ENCODE results near the gene UBE2F. TPM values are rescaled to one million over a fixed set of nuclear protein-coding genes. Genes with fewer than 3 reads are reported as not detected.

Gene UBE2F
- total RNA-seq, 2 donors from 2014 or later, result 49.5 to 49.9 TPM

DNA sequence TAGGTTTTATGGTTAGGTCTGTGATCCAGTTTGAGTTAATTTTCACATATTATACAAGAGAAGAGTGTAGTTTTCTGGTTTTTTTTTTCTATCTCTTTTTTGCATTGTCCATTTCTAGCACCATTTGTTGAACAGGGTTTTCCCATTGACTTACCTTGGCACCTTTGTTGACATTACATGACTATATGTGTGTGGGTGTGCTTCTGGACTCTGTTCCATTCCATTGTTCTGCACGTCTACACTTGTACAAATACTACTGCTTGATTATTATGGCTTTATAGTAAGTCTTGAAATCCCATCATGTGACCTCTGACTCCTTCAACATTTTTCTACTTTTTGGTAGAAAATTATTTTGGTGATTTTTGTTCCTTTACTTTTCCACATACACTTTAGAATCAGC lies 38.7 kb downstream of the UBE2F start:
- intact Hi-C loops (cut with DNase I), result no loop called here
- DNase-seq (ENCODE audit: low spot score), result no peak

DNA sequence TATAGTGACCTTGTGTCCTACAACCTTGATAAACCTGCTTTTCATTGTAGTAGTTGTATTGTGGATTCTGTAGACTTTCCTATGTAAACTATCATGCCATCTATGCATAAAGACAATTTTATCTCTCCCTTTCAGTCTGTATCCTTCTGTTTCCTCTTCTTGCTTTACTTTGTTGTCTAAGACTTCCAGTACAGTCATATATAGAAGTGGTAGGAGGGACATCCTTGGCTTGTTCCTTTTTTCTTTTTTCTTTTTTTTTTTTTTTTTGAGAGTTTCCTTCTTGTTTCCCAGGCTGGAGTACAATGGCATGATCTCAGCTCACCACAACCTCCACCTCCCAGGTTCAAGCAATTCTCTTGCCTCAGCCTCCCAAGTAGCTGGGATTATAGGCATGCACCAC lies 39.7 kb downstream of the UBE2F start:
- intact Hi-C loops (cut with DNase I), result no loop called here
- DNase-seq (ENCODE audit: low spot score), result no peak

DNA sequence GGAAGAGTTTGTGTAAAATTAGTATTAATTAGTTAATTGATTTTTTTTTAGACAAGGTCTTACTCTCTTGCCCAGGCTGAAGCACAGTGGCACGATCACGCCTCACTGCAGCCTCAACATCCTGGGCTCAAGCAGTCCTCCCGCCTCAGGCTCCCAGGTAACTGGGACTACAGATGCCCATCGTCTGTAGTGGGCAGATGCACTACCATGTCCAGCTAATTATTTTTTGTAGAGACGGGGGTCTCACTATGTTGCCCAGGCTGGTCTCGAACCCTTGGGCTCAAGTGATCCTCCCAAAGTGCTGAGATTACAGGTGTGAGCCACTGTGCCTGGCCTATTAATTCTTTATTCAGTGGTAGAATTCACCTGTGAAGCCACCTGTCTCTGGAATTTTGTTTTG lies 41.1 kb downstream of the UBE2F start:
- intact Hi-C loops (cut with DNase I), result no loop called here
- DNase-seq (ENCODE audit: low spot score), result no peak

DNA sequence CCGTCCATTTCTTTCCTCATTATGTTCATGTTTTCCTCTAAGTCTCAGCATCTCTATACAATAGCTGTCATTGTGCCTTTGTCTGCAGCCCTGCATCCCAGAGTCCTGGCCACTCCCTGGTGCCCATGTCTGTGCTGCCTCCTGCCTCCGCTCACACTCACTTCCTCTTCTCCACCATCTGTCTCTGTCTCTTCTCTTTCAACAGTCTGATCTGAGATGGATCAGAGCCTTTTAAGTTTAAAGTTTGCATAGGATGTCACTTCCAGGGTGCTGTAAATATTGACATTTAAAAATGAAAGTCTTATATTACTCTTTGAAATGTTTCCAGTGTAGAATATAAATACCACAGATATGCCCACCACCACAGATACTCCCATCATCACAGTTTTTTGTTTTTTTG lies 42.7 kb downstream of the UBE2F start:
- DNase-seq (ENCODE audit: low spot score), result no peak
- intact Hi-C loops (cut with DNase I), result no loop called here

DNA sequence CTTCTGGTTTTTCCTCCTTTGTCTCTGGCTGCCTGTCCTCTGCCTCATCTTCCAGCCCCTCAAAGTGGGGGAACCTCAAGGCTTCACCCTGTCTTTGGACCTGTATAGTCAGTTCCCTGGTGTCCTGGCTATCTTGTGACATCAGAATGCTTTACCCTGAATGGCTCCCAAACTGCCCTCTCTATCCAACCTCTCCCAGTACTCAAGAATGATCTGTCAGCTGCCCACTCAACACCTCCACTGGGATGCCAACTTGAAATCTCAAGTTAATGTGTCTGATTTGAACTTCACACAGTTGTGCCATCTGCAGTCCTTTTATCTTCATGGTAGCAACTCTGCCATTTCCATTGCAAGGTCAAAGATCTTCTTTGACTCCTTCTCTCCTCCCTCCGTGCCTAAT lies 43.8 kb downstream of the UBE2F start:
- intact Hi-C loops (cut with DNase I), result no loop called here
- DNase-seq (ENCODE audit: low spot score), result no peak

DNA sequence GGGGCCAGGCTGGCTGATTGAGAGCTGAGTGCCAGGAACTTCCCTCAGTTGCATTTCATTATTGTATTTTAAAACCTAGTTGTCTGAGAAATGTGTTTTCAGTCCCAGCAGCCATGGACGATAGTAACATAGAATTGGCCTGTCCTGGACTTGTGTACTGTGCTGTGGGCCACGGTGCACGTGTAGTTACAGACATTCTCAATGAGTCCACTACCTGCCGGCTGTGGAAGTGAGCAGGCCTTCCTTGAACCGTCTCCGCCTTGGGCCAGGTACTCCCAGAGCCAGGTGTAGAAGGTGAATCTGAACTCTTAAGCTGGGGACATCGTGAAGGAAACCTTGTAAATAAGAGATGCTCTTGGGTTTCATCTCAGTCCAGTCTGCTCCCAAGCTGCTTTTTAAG lies 47.0 kb downstream of the UBE2F start:
- intact Hi-C loops (cut with DNase I), result no loop called here
- DNase-seq (ENCODE audit: low spot score), result no peak

DNA sequence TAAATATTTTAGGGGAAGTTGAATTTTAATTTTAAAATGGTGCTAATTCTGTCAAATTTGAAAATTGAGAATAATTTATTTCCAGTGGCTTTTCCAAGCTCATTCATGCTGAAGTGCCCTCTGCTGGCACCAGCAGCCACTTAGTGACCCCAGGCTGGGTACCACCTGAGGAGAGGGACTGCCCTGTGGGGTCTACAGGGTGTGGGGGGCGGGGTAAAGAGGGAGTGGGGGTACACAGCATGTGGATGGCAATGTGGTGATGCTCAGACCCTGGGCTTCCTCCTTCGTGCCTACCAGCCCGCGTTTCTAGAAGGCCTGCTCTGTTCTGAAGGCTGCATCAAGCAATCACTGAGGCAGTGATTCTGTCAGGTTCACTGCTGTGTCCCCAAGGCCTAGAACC lies 48.9 kb downstream of the UBE2F start:
- intact Hi-C loops (cut with DNase I), result no loop called here
- no peak for DNase-seq (ENCODE audit: low spot score)

DNA sequence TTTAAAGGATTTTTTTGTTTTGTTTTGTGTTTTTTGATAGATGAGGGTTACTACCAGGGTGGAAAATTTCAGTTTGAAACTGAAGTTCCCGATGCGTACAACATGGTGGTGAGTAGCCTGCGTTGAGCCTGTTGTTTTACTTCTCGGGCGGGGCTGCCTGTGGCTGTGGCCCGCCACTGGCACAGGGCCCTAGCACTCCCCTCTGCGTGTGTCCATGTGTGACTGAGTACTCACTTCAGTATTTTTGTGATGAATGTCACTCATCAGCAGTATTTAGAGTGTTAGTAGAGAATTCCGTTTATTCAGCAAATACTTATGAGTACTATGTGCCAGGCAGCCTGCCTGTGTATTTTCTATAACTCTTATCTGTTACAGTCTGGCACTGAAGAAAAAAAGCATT lies 49.7 kb downstream of the UBE2F start:
- no peak for DNase-seq (ENCODE audit: low spot score)

DNA sequence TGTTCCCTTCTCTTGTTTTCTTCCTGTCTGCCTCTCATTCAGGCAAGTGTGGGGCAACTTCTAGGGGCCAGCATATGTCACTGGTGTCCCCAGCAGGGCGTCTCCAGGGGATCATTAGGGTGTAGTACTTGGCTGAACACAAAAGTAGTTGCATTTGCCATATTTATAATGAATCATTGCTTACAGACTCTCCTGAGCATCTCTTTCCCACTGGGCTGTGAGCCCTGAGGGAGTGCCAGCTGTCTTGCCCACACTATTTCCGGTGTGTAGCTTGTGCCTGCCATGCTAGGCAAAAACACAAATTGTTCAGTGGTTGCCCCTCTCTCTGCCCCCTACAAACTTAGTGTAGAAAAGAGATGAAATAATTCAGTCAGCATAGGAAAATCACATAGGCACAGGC lies 53.1 kb downstream of the UBE2F start:
- DNase-seq (ENCODE audit: low spot score), result no peak

More for the DNA sequence above, 49.7 kb downstream of the UBE2F start:
- intact Hi-C loops (cut with DNase I), result no loop called here

DNA sequence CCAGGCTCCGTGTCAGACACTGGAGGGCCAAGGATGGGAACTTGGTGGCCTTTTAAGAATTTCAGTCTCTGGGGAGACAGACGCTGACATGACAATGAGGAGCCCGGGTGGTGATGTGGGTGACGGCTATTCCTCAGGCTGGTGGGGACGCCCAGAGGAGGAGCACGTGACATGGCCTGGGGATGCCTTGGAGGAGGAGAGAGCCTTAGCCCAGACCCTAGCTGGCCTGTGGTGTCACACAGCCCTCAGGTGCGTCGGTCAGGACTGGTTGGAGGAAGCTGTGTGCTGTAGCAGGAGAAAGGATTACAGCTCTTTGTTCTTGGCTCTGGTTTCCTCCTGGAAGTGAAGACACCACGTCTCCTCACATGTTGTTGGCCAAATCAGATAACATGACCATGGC lies 54.0 kb downstream of the UBE2F start:
- intact Hi-C loops (cut with DNase I), result no loop called here
- DNase-seq (ENCODE audit: low spot score), result no peak

More for the DNA sequence above, 53.1 kb downstream of the UBE2F start:
- intact Hi-C loops (cut with DNase I), result no loop called here

DNA sequence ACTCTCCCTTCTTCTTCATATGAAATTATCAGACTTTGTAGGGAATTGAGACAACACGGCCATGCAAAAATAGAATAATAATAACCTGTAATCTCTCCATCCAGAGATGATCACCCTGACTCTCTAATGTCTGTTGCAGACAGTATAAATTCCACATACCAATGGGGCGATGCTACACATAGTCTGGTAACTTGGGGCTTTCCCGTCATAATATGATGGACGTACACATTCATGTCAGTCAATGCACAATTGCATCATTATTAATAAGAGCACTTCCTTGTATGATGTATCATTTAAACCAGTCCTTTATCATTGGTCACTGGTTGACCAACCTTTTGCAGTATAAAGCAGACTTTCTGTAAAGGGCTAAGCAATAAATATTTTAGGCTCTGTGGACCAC lies 54.5 kb downstream of the UBE2F start:
- DNase-seq (ENCODE audit: low spot score), result no peak
- intact Hi-C loops (cut with DNase I), result no loop called here

DNA sequence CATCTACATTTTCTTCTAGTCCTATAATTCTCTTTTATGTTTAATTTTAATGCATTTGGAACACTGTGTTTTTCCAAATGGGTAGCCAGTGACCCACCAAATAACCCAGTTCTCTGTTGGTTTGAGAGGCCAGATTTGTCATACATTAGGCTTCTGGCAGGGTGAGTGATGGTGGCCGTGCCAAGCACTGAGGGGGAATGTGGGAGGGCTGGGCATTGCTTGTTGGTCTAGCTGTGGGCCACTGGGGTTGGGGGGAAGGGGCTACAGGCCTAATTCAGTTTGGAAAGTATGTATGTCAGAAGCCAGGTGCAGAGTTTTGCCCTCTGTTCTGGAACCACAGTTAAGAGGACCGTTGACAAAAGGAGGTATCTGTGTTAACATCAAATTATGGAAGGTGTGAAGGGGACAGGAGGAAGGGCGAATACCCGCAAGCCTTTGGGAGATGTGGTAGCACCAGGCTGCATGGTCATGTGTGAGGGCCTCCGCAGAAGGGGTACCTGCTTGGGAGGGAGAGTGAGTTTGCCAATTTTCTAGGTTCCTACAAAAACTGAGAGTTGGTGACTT lies 55.9 kb downstream of the UBE2F start:
- intact Hi-C loops (cut with DNase I), result no loop called here
- no peak for DNase-seq (ENCODE audit: low spot score)

DNA sequence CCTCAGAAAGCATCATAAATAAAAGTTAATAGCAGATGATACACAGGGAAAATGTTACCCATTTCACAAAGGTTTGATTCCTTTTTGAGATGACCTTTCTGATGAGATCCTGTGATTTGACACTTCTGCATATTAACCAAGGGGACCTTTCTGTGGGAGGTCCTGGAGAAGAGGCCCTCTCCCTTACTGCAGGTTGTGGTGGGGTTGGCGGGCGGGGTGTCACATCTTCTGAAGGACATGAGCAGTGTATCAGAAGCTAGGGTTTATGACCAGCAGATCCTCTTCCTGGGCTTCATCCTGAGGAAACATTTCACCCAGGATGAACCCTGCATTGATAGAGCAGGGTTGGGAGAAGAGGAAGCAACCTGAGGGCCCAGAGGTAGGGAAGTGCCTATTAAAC lies 56.8 kb downstream of the UBE2F start:
- intact Hi-C loops (cut with DNase I), result no loop called here
- DNase-seq (ENCODE audit: low spot score), result no peak

DNA sequence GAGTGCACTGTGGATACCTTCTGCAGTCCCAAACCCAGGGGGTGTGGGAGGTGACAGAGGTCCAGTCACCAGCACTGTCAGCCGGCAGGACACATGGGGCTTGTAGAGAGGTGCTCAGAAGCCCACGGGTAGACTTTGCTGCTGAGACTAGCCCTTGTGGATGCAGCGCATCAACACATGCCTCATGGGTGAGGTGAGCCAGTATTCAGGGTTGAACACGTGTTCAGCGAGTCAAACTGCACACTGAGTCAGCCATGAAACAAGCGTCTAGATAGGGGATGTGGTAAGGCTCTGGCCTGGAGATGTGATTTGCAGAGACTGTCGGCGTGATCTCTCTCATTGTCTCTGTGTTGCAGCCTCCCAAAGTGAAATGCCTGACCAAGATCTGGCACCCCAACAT lies 58.2 kb downstream of the UBE2F start:
- no peak for DNase-seq (ENCODE audit: low spot score)
- intact Hi-C loops (cut with DNase I), result no loop called here

DNA sequence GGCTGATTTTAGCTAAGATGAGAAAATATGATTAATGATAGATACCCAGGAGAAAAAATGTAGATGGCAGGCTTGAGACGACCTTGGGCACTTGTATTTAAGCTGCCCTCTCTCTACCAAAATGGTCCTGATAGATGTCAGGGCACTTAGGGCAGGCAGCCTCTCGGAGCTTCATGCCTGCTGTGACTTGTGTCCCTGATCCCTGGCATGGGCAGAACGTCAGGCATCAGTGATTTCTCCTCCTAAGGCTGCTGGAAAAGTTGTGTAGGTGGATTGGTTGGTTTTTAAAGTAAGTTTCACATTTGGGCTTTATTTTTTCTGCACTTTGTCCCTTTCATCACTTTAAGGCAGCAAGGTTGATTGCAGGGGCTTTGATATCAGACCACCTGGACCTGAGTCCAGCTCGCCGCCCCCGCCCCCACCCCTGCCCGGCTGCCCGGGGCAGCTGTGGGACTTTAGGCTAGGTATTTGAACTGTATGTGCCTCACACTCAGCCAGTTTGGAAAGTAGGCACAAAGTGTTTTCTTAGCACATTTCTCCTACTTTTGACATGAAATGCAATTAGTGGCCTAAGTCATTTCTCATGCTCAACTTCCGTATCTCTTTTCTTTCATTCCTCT lies 59.0 kb downstream of the UBE2F start:
- intact Hi-C loops (cut with DNase I), result no loop called here
- DNase-seq (ENCODE audit: low spot score), result no peak

DNA sequence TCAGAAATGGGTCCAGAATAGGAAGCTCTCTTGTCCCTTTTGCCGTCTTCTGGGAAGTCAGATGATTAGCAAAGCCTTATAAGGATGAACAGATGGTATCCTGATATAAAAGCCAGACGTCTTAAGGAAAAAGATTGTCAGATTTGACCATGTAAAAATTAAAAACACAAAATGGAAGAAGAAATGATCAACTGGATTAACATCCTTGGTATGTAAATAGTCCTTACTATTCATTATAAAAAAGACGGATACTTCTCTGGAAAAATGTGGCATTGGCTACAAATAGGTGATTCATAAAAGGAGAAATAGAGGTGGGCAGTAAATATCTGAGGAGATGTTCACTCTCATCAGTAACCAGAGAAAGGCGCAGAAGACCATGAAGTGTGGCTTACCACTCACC lies 60.2 kb downstream of the UBE2F start:
- DNase-seq (ENCODE audit: low spot score), result no peak
- intact Hi-C loops (cut with DNase I), result no loop called here

DNA sequence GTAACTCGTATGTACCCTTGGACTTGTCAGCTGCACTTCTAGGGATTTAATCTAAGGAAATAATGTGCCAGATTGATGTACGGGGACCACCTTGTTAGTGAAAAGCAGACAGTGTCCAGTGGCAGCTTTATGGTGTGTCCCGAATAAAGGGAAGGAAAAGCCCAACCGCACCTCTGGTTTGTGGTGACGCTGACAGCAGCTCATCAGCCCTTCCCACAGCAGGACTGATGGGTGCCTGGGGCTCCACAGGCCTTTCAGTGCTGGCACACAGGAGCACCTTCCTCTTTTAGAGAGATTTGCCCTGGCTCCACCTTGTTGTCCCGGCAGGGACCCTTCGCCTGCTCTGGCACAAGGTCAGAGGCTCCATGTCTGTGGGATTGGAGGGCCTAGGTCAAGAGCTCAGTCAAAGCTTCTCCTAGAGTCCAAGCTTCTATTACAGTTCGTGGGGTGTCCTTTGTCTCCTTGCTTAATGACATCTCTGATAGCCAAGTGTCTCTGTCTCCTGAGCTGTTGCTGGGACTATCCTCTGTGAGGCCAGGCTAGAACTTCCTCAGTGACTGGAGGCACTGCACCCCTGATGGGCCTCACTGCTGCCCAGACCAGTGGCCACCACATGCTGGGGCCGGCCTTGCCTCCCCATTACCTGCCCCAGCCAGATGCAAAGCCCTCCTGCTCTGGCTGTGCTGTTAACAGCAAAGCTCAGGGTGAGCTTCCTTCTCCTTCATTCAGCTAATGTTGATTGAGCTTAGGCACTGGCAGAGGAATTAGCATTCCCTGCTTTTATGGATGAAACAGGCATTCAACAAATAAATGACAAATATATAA lies 61.0 kb downstream of the UBE2F start:
- no peak for DNase-seq (ENCODE audit: low spot score)

DNA sequence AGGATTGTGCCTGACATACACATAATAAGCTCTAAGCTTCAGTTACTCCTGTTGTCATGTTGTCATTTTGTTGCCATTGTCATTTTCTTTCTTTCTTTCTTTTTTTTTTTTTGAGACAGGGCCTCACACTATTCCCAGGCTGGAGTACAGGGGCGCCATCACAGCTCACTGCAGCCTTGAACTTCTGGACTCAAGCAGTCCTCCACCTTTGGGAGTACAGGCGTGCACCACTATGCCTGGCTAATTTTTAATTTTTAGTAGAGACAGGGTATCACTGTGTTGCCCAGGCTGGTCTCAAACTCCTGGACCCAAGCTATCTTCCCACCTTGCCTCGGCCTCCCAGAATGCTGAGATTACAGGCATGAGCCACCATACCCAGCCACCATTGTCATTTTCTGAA lies 63.0 kb downstream of the UBE2F start:
- intact Hi-C loops (cut with DNase I), result no loop called here

More for the DNA sequence above, 61.0 kb downstream of the UBE2F start:
- intact Hi-C loops (cut with DNase I), result no loop called here

DNA sequence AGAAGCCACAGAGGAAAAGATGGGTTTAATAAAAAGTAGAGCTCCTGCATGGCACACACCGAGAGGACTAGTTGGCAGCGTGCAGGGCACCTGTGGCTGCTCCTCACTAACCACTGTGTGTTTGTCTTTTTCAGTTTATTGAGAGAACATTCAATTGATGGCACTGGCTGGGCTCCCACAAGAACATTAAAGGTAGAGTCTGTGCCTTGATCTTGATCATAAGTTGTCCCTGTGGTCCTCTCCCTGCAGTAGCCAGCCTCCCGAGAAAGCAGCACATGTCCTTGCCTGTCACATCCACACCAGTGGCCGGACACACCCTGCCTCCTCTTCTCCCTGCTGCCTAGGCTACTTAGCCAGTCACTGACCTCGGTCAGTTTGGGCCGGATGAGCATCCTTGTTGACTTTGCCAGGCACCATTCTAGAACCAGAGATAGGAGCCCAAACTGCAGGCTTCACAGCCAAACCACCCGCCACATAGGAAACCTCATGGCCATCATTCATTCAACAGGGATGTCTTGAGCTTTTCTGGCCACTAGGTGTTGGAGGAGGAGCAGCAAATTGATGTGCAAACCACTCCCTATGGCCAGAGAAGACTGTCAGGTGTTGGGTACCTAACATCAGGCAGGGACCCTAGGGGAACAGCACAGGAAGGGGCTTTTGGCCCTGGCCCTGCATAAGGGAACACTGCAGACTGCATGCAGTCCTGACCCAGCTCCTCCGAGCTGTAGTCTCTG lies 63.8 kb downstream of the UBE2F start:
- intact Hi-C loops (cut with DNase I), result no loop called here
- DNase-seq (ENCODE audit: low spot score), result peak; percentile 55

More for the DNA sequence above, 63.0 kb downstream of the UBE2F start:
- no peak for DNase-seq (ENCODE audit: low spot score)

DNA sequence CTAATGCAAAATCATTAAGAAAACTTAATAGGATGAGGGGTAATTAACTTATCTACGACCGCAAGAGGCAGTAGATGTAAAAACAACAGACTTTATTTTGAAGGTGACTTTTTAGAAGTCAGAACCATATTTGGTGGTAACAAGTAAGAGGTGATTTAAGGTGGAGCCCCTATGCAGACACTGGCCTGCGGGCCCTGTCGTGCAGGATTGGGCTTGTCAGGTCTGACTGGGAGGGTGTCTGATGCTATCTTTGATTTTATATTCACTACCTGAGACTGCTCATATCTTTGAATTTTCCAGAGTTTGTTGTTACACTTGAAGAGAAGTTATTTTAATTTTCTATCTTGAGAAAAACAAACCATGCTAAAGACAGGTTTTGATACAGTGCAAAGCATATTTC lies 64.9 kb downstream of the UBE2F start:
- intact Hi-C loops (cut with DNase I), result no loop called here
- no peak for DNase-seq (ENCODE audit: low spot score)

Data from posterior vena cava (tissue), 2 donors.